Measurements from ENCODE around the gene MRPL1. TPM values are rescaled to one million over a fixed set of nuclear protein-coding genes. Genes with fewer than 3 reads are reported as not detected.
A peak's percentile ranks its signal among the peaks of the same experiment; 100 is the strongest.
"Not testable (repeated sequence)": the region's sequence is repeated elsewhere in the genome, so short reads cannot be mapped to it uniquely, and the experiment has no call there.

Gene MRPL1
- total RNA-seq, 1 experiment from 2014 or later = 33.2 TPM

- not testable (repeated sequence) for DNase-seq (ENCODE audit: low spot score)
Observed at GRCh38 chr4:77982900-77983540, 120.4 kb downstream of the MRPL1 start.

- DNase-seq (ENCODE audit: low spot score) = not testable (repeated sequence)
Observed at GRCh38 chr4:77983612-77984311, 121.1 kb downstream of the MRPL1 start.

GRCh38 chr4:77989968-77990367, 127.3 kb downstream of the MRPL1 start:
- DNase-seq (ENCODE audit: low spot score) = no peak

- no peak for DNase-seq (ENCODE audit: low spot score)
Observed at GRCh38 chr4:77990456-77990855, 127.8 kb downstream of the MRPL1 start.

DNA sequence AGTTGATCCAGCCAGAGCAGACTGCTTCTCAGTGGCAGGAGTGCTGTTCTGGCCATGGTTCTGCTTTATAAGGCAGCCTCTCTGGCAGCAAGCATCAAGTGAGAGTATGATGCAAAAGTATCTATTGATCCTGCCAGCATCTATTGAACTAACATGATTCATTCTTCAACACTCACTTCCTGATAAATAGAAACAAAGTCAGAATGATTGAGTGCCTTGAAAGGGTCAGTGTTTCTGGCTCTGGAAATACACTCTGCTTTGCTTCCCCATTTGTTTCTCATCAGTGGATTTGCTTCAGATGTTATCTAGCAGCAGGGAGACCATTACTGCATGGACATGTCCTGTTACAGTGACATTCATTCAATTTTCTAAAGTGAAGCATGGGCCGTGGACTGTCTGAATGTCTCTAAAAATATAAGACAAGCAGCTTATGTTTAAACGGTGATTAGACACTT, 128.3 kb downstream of the MRPL1 start:
- DNase-seq (ENCODE audit: low spot score) = no peak

DNA sequence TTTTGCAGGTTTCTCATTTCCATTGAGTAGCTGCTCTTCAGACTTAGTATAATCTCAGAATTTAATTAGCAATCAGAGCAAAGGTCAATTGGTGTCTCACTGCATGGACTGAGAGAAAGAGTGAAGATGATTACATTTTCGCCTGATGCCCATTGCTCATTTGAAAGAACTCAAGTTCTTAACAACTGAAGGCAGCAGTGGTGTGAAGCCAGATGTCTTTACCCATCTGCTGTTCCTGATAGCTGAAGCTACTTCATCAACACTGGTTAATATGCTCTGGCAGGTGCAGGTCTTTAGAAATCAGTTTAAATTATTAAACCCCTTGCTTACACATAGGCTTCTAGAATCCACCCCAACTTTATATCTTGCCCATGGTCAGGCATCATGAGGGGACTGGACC, 130.0 kb downstream of the MRPL1 start:
- no peak for DNase-seq (ENCODE audit: low spot score)

DNA sequence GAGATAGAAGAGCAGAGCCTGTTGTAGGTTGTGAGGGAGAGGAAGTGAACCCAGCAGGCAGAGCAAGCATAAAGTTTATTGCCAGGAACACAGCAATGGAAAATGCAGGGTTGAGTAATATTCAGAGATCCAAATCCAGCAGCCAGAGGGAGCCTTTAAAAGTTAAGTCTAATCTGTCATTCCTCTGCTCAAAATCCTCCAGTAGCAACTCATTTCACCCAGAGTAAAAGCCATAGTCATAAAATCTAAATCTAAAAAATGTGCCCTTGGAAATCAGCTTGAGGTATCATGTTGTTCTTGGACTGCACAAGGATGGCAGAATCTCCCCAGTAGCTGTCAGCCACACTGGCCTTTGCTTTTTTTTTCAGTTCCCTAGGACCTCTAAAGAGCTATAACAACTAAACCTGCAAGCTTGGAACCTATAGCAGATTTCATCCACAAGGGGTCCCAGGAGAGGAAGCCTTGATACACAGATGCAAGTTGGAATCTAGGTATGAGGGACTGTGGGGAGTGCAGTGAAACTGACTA, 131.6 kb downstream of the MRPL1 start:
- DNase-seq (ENCODE audit: low spot score) = peak; percentile 46

- no peak for DNase-seq (ENCODE audit: low spot score)
Observed at GRCh38 chr4:77996076-77996475, 133.4 kb downstream of the MRPL1 start.

DNA sequence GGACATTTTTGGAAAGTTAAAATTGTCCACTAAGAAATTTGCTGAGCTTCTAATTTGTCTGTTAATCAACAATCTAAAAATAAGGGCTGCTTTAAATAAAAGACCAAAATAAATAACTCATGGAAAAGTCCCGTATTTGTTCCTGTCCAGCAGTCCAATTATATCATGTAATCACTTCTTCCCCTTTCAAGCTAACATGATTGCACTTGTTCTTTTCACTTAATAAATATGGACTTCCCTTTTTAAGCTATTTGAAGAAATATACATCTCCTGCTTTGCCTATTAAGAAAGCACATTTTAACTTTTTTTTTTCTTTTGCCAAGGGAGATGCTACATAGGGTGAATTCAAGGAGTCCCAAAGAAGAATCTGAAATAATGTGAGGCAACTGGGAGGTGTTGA, 138.9 kb downstream of the MRPL1 start:
- no peak for DNase-seq (ENCODE audit: low spot score)

GRCh38 chr4:78002260-78002659, 139.6 kb downstream of the MRPL1 start:
- DNase-seq (ENCODE audit: low spot score) = no peak

Other genes starting within 250 kb of the MRPL1 start
- 4.3 and 5.6 TPM in 2 replicates for gene CNOT6L, start 43.5 kb upstream of the MRPL1 start, total RNA-seq (2014; rRNA removed; shearing (Covaris generic))
- gene FRAS1, start 194.5 kb downstream of the MRPL1 start, total RNA-seq (2014; rRNA removed; shearing (Covaris generic)) = 0.43 and 1.8 TPM in 2 replicates